ENCODE measurements around the gene RALGAPA2. TPM values are rescaled to one million over a fixed set of nuclear protein-coding genes. Genes with fewer than 3 reads are reported as not detected.

The RALGAPA2 gene
- total RNA-seq, 1 experiment from 2014 or later, result 10.8 TPM

DNA sequence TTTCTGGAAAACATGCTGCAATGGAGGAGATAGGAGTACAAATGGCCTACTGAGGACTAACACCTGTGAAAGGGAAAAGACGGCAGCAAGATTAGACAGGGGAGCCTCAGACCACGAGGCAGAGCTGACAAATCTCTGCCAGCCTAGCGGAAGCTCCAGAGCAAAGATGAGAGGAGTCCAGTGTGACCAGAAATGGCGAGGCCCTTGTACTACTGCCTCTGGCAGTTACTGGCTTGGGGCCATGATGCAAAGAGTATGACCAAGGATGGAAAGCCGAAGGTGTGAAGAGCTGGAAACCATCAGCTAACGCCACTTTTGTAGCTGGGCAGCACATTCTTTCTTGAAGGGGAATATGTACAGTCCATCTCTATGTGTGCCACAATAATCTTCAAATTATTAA is 55.4 kb downstream of the RALGAPA2 start:
- ATAC-seq, result no peak
- no peak for DNase-seq (ENCODE audit: low read depth, low spot score)
- Histone ChIP-seq H3K27ac (ENCODE audit: low read depth, low read length) (no peak overlapping the region), H3K9ac (ENCODE audit: low read length) (no peak overlapping the region), H3K27me3 (ENCODE audit: insufficient read depth, low read length) (no peaks in the 10 kb centered on the region), H3K9me2 (ENCODE audit: insufficient read depth) (no peaks in the 10 kb centered on the region), H3K36me3 (ENCODE audit: control insufficient read depth in 1 of 2, insufficient read depth in 2 of 2, low read length in 2 of 2) (no peaks in the 10 kb centered on the region), H4K20me1 (ENCODE audit: insufficient read depth) (no peaks in the 10 kb centered on the region), H3K79me2 (ENCODE audit: insufficient read depth, low read length) (no peaks in the 10 kb centered on the region), H3K4me3 (replicated peaks in 1 of 2; ENCODE audit: low read depth in 1 of 2, low read length in 2 of 2) (no peak overlapping the region), H2AFZ (ENCODE audit: low read depth, low read length, poor library complexity, severe bottlenecking) (no peak overlapping the region), H3K9me3 (ENCODE audit: control insufficient read depth in 1 of 2, insufficient read depth in 1 of 2, low read depth in 1 of 2, low read length in 2 of 2) (no peaks in the 10 kb centered on the region), H3K4me1 (ENCODE audit: control insufficient read depth in 1 of 2, insufficient read depth in 2 of 2, low read length in 2 of 2) (no peaks in the 10 kb centered on the region), H3K4me2 (ENCODE audit: low read length) (no peak overlapping the region)
- no peak for TF ChIP-seq YY1 (IDR thresholded peaks at IDR 0.05; ENCODE audit: extremely low read depth, insufficient replicate concordance, low read depth, low read length)
- TF ChIP-seq, protein P1, sequence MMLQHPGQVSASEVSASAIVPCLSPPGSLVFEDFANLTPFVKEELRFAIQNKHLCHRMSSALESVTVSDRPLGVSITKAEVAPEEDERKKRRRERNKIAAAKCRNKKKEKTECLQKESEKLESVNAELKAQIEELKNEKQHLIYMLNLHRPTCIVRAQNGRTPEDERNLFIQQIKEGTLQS (IDR thresholded peaks at IDR 0.05), result no peak
- TF ChIP-seq CEBPB (IDR thresholded peaks at IDR 0.05; ENCODE audit: low read depth), result no peak
- no peak for TF ChIP-seq CBX3 (IDR thresholded peaks at IDR 0.05; ENCODE audit: low read depth)
- TF ChIP-seq, protein P2, sequence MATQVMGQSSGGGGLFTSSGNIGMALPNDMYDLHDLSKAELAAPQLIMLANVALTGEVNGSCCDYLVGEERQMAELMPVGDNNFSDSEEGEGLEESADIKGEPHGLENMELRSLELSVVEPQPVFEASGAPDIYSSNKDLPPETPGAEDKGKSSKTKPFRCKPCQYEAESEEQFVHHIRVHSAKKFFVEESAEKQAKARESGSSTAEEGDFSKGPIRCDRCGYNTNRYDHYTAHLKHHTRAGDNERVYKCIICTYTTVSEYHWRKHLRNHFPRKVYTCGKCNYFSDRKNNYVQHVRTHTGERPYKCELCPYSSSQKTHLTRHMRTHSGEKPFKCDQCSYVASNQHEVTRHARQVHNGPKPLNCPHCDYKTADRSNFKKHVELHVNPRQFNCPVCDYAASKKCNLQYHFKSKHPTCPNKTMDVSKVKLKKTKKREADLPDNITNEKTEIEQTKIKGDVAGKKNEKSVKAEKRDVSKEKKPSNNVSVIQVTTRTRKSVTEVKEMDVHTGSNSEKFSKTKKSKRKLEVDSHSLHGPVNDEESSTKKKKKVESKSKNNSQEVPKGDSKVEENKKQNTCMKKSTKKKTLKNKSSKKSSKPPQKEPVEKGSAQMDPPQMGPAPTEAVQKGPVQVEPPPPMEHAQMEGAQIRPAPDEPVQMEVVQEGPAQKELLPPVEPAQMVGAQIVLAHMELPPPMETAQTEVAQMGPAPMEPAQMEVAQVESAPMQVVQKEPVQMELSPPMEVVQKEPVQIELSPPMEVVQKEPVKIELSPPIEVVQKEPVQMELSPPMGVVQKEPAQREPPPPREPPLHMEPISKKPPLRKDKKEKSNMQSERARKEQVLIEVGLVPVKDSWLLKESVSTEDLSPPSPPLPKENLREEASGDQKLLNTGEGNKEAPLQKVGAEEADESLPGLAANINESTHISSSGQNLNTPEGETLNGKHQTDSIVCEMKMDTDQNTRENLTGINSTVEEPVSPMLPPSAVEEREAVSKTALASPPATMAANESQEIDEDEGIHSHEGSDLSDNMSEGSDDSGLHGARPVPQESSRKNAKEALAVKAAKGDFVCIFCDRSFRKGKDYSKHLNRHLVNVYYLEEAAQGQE (IDR thresholded peaks at IDR 0.05; ENCODE audit: low read depth), result no peak
- TF ChIP-seq RAD21 (IDR thresholded peaks at IDR 0.05; ENCODE audit: low read depth), result no peak
- TF ChIP-seq POLR2A (IDR thresholded peaks at IDR 0.05; ENCODE audit: borderline replicate concordance, extremely low read depth, insufficient read depth, insufficient read length), result no peak
- intact Hi-C loops (cut with micrococcal nuclease), result no loop called here
- BruUV-seq (replicated peaks), result no TSS peak
- CTCF ChIA-PET, result no interaction called here
- RAD21 ChIA-PET (ENCODE audit: low non-redundant PET in 1 of 2, low total read pairs in 2 of 2, uncharacterized antibody in 2 of 2, unreplicated experiment in 2 of 2), result no interaction called here
- POLR2A ChIA-PET, result no interaction called here

DNA sequence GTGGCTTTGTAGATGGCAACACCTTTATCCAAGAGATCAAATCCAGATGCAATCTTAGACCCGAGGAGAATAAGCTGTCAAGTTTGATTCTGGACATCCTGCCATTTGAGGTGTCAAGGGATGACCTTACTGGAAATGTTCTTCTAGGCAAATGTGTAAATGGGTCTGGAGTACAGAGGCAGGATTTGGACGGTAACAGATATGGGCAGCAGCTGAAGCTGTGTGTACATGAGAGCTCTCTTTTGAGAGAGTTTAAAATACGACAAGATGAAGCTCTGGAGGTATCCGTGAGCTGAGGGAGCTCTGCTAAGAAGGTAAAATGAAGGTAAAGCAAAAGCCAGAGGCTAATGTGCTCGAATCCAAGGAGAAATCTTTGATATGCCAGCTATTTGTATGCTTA is 56.6 kb downstream of the RALGAPA2 start:
- Histone ChIP-seq H3K79me2 (ENCODE audit: insufficient read depth, low read length) (no peaks in the 10 kb centered on the region), H3K4me3 (replicated peaks in 1 of 2; ENCODE audit: low read depth in 1 of 2, low read length in 2 of 2) (no peak overlapping the region), H3K4me2 (ENCODE audit: low read length) (no peak overlapping the region), H3K9me2 (ENCODE audit: insufficient read depth) (no peaks in the 10 kb centered on the region), H3K27me3 (ENCODE audit: insufficient read depth, low read length) (no peaks in the 10 kb centered on the region), H4K20me1 (ENCODE audit: insufficient read depth) (no peaks in the 10 kb centered on the region), H3K9me3 (ENCODE audit: control insufficient read depth in 1 of 2, insufficient read depth in 1 of 2, low read depth in 1 of 2, low read length in 2 of 2) (no peaks in the 10 kb centered on the region), H3K9ac (ENCODE audit: low read length) (no peak overlapping the region), H3K27ac (ENCODE audit: low read depth, low read length) (no peak overlapping the region), H2AFZ (ENCODE audit: low read depth, low read length, poor library complexity, severe bottlenecking) (no peak overlapping the region), H3K4me1 (ENCODE audit: control insufficient read depth in 1 of 2, insufficient read depth in 2 of 2, low read length in 2 of 2) (no peaks in the 10 kb centered on the region), H3K36me3 (ENCODE audit: control insufficient read depth in 1 of 2, insufficient read depth in 2 of 2, low read length in 2 of 2) (no peaks in the 10 kb centered on the region)
- no TSS peak for BruUV-seq (replicated peaks)
- intact Hi-C loops (cut with micrococcal nuclease), result no loop called here
- no peak for ATAC-seq
- POLR2A ChIA-PET, result no interaction called here
- TF ChIP-seq YY1 (IDR thresholded peaks at IDR 0.05; ENCODE audit: extremely low read depth, insufficient replicate concordance, low read depth, low read length) (no peak), CEBPB (IDR thresholded peaks at IDR 0.05; ENCODE audit: low read depth) (no peak), EGR1 (IDR thresholded peaks at IDR 0.05; ENCODE audit: low read depth) (no peak), TCF7L2 (IDR thresholded peaks at IDR 0.05; ENCODE audit: borderline replicate concordance, extremely low read depth, insufficient read depth, insufficient read length) (no peak), JUND (IDR thresholded peaks at IDR 0.05) (no peak), POLR2A (IDR thresholded peaks at IDR 0.05; ENCODE audit: borderline replicate concordance, extremely low read depth, insufficient read depth, insufficient read length) (no peak)
- TF ChIP-seq, protein P3, sequence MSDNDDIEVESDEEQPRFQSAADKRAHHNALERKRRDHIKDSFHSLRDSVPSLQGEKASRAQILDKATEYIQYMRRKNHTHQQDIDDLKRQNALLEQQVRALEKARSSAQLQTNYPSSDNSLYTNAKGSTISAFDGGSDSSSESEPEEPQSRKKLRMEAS (IDR thresholded peaks at IDR 0.05), result no peak
- TF ChIP-seq, protein P2 (IDR thresholded peaks at IDR 0.05; ENCODE audit: low read depth), result no peak
- RAD21 ChIA-PET (ENCODE audit: low non-redundant PET in 1 of 2, low total read pairs in 2 of 2, uncharacterized antibody in 2 of 2, unreplicated experiment in 2 of 2), result no interaction called here
- CTCF ChIA-PET, result no interaction called here
- DNase-seq (ENCODE audit: low read depth, low spot score), result no peak

All from HCT116 (cell line).